ENCODE data around the gene HIBCH.
"Not testable (repeated sequence)": the region's sequence is repeated elsewhere in the genome, so short reads cannot be mapped to it uniquely, and the experiment has no call there.

The HIBCH gene

DNA sequence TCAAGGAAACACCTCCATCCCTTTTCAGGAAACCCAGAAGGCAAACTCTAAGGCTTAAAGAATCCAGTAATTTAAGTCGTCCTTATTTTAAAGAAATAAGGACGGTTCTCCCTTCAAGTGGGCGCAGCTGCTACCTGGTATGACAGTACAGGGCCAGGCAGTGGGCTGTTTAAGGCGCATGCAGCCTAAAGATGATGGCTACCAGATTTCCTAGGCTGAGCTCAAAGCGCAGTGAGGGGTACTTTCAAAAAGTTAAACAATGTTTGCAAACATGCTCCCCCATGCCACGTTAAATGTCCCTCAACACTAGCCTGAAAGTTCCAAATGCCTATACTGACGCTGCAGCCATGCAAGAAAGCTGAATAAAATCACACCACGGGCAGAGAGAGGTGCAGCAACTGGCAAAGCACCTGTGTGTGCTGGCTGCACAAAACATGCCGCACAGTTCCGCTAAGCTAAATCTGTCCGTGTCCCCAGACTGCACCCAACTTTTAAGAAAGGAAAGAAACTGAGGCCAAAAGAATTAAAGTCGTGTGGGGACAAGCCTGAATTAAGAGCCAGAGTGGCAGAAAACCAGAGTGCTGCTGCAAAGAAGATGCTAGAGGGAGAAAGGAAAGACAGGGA is 583 bp downstream of the HIBCH start:
- TF ChIP-seq, protein P1, sequence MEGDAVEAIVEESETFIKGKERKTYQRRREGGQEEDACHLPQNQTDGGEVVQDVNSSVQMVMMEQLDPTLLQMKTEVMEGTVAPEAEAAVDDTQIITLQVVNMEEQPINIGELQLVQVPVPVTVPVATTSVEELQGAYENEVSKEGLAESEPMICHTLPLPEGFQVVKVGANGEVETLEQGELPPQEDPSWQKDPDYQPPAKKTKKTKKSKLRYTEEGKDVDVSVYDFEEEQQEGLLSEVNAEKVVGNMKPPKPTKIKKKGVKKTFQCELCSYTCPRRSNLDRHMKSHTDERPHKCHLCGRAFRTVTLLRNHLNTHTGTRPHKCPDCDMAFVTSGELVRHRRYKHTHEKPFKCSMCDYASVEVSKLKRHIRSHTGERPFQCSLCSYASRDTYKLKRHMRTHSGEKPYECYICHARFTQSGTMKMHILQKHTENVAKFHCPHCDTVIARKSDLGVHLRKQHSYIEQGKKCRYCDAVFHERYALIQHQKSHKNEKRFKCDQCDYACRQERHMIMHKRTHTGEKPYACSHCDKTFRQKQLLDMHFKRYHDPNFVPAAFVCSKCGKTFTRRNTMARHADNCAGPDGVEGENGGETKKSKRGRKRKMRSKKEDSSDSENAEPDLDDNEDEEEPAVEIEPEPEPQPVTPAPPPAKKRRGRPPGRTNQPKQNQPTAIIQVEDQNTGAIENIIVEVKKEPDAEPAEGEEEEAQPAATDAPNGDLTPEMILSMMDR (IDR thresholded peaks at IDR 0.05; ENCODE audit: insufficient read depth, missing control alignments) = no peak
- FAIRE-seq = no peak
- no peak for DNase-seq (ENCODE audit: insufficient read length, low spot score)

DNA sequence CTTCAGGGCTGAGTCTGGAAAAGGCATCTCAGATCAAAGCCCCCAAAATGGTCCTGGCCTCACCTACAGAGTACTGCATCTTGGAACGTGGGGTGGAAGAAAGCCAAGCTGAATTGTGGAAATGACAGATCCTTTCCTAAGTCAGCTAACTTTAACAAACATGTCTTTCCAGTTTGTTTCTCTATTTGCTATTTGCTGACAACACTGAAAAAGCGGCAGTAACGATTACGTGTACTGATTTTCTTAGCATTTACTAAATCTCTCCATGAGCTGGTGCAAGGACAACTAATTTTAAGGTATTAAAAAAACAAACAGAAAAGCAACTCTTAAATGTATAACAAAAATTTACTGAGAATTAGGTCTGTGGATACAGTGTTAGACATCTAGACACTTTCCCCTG is 1.1 kb downstream of the HIBCH start:
- TF ChIP-seq, protein P1 (IDR thresholded peaks at IDR 0.05; ENCODE audit: insufficient read depth, missing control alignments) = no peak
- FAIRE-seq (no peak), DNase-seq (ENCODE audit: insufficient read length, low spot score) (no peak)

DNA sequence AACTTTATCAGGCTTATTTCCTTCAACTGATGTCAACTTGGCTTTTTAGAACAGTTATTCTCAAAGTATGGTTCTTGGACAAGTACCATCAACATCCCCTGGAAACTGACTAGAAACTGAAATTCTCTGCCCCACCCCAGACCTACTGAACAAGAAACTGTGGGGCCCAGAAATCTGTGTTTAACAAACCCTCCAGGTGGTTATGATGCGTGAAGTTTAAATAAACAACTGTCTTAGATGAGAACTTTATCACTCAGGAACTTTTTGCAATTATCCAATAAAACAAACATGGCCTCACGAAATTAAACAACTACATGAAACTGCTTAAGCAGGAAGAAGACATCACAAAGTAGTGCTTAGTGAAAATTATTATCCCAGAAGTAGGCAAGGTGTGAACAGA is 4.4 kb downstream of the HIBCH start:
- FAIRE-seq (no peak), DNase-seq (ENCODE audit: insufficient read length, low spot score) (no peak)
- TF ChIP-seq, protein P1 (IDR thresholded peaks at IDR 0.05; ENCODE audit: insufficient read depth, missing control alignments) = no peak

DNA sequence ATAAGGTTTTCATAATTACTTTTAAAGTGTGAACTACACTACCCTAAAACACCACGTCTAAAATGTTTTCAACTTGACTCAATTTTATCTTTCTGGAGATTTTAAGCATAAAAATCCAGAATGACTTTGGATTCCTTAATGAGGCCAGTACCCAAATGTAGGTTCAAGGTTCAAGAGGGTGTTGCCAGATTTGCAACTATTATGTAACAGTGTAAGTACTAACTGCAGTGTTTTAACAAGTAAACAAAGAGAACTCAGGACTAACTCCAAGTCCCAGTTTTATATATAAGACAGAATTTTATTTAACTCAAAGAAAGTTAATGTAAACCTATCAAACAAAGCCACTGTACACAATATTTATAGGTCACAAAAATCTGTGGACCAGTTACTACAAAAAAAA is 5.7 kb downstream of the HIBCH start:
- DNase-seq (ENCODE audit: insufficient read length, low spot score) (no peak), FAIRE-seq (no peak)
- TF ChIP-seq, protein P1 (IDR thresholded peaks at IDR 0.05; ENCODE audit: insufficient read depth, missing control alignments) = no peak

DNA sequence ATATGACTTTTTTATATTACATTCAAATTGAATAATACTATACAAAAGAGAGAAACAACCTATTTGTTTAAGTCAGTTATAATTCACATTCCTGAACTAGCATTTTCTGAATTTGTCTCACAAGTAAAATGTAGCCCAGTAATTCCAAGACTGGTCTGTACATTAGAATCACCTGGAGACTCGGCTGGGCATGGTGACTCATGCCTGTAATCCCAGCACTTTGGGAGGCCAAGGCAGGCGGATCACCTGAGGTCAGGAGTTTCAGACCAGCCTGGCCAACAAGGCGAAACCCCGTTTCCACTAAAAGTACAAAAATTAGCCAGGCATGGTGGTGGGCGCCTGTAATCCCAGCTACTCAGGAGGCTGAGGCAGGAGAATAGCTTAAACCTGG is 7.0 kb downstream of the HIBCH start:
- not testable (repeated sequence) for DNase-seq (ENCODE audit: insufficient read length, low spot score)

DNA sequence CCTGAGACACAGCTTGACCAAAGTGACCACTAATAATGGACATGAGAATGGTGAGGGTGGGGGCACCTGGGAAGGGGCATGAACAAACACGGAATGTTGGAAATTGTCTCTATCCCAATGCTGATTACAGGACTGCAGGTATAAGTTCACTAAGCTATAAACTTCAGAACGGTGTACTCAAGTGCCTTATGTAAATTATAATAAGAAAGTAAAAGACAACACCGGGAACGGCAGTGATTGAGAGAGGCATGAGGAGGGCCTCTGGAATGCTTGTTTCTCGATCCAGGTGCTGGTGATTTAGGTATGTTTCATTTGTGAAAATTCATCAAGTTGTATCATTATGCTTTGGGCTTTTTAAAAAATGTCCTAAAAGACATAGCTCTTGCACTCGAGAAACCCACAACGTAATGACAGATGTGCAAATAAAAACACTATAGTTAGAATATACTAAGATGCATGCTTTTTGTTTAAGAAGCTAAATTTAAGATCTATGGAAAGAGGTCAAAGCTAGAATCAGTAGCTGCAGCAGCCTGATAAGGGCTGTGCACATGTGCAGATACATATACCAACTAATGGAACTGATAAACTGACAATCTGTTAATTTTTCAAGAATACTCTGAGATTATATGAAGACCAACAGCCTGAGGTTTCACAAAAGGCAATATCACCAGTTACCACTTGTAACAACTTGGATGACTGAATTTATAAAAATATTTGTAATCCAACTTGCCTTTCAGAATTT is 7.6 kb downstream of the HIBCH start:
- DNase-seq (ENCODE audit: insufficient read length, low spot score) (no peak), FAIRE-seq (no peak)
- TF ChIP-seq, protein P1 (IDR thresholded peaks at IDR 0.05; ENCODE audit: insufficient read depth, missing control alignments) = no peak

More for the DNA sequence above, 7.0 kb downstream of the HIBCH start:
- not testable (repeated sequence) for FAIRE-seq

DNA sequence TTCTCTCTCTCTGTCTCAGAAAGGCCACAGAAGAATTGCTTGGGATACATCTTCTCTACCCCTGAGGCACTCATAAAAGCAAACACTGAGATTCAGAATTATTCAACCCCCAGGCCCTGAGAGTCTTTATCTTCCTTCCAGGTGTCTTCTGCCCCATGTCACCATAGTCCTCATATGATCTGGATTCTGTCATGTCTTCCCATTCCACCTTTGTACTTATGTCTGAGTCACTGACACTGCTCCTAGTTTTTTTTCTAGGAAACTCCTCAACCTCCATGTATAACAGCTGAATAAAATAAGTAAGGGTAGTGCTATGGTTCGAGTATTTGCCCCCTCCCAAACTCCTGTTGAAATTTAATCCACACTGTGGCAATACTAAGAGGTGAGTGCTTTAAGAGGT is 11.6 kb downstream of the HIBCH start:
- TF ChIP-seq, protein P1 (IDR thresholded peaks at IDR 0.05; ENCODE audit: insufficient read depth, missing control alignments) = no peak
- FAIRE-seq (no peak), DNase-seq (ENCODE audit: insufficient read length, low spot score) (no peak)

Measured in D721Med (cell line).